SJSA1 (cell line): ENCODE results near the gene CCDC185. TPM values are rescaled to one million over a fixed set of nuclear protein-coding genes. Genes with fewer than 3 reads are reported as not detected.

Experiments used
- DNase-seq, 2 experiments: peaks; one replicate each; pipeline ENCODE4 v3.0.0-alpha.2; 2015 to 2020; ENCODE audit warnings: low spot score in 2 of 2, low read depth in 1 of 2
- H3K27ac ChIP-seq: fragments of 250-450 bp; sonication (Bioruptor Pico); 2 replicates; pipeline ENCODE4 v1.5.1; 2020; ENCODE audit warnings: mild to moderate bottlenecking, moderate library complexity
- H3K27me3 ChIP-seq: fragments of 250-450 bp; sonication (Bioruptor Pico); replicated peaks from 2 replicates; pipeline ENCODE4 v1.5.1; 2020; ENCODE audit warnings: mild to moderate bottlenecking, moderate library complexity
- H3K36me3 ChIP-seq: fragments of 250-450 bp; sonication (Bioruptor Pico); 2 replicates; pipeline ENCODE4 v1.5.1; 2020; ENCODE audit warnings: mild to moderate bottlenecking
- H3K4me1 ChIP-seq: fragments of 250-450 bp; sonication (Bioruptor Pico); replicated peaks from 2 replicates; pipeline ENCODE4 v1.6.1; 2021; ENCODE audit warnings: mild to moderate bottlenecking
- H3K4me3 ChIP-seq: fragments of 250-450 bp; sonication (Bioruptor Pico); 2 replicates; pipeline ENCODE4 v1.5.1; 2020; ENCODE audit warnings: mild to moderate bottlenecking
- H3K9me3 ChIP-seq: fragments of 250-450 bp; sonication (Bioruptor Pico); replicated peaks from 2 replicates; pipeline ENCODE4 v1.5.1; 2020; ENCODE audit warnings: mild to moderate bottlenecking
- total RNA-seq: library from RNA; depleted of rRNA; stranded (reverse); fragments of >200 nt; shearing (Covaris generic); gene quantifications from 2 replicates; pipeline ENCODE4 v1.2.3, GENCODE V29; 2014; rRNA removed

The CCDC185 gene
- total RNA-seq, 1 experiment from 2014 or later, result not detected

DNA sequence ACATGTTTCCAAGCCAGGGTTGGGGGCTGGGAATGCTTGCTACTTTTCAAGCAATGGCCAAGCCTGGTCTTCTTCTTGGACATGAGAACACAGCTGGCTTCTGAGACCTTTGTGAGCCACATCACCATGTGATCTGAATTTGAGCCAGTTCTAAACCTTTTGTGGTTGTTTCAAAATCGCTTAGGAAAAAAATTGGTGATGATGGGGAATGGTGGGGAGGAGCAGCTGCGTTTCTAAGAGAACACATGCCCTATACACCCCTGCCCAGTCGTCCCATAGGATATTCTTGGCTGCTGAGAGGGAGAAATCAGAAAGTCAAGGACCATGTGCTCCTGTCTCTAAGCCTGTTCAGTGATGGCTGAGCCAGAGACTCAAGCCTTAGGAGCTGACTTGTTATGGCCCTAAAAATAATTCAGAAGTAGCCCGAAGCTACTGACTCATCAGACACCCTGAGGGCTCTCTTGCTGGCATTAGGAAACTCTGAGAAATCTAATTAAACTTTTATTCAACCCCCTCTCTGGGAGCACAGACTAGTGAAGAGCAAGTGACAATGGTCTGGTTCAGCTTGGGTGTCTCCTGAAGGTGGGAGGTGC, 30.5 kb downstream of the CCDC185 start:
- Histone ChIP-seq H3K27ac (no peak overlapping the region), H3K4me1 (peaks cover 7% of the 10 kb centered on the region; the same call in 1 of the 2 replicates), H3K36me3 (no peaks in the 10 kb centered on the region), H3K4me3 (no peak overlapping the region), H3K27me3 (peaks cover 2% of the 10 kb centered on the region; the same call in 1 of the 2 replicates), H3K9me3 (peaks cover 2% of the 10 kb centered on the region; the same call in 1 of the 2 replicates)
- peak in 1 of 2 experiments; percentile 13 for DNase-seq

DNA sequence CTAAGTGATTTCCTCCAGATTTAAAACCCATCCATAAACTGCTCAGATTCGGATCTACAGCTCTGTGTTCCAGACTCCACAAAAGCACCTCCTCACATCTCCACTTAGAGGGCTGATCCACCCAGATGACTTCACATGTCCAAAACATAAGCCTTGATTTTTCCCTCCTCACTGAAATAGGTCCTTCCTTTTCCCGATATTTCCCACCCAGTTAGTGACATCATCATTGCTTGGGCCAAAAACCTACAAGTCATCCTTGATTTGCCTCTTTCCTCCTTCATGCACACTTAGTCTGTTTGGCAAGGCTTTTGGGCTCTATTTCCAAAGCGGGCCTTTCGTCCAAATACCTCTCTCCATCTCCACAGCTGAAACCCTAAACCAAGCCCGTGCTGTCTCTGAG, 32.3 kb downstream of the CCDC185 start:
- H3K9me3 ChIP-seq, result peaks cover 2% of the 10 kb centered on the region; the same call in 1 of the 2 replicates
- DNase-seq, result no peak
- peaks cover under 1% of the 10 kb centered on the region; the same call in 1 of the 2 replicates for H3K27me3 ChIP-seq
- no peak overlapping the region for H3K4me3 ChIP-seq
- H3K4me1 ChIP-seq, result peaks cover 7% of the 10 kb centered on the region; the same call in 1 of the 2 replicates
- H3K27ac ChIP-seq, result no peak overlapping the region
- no peaks in the 10 kb centered on the region for H3K36me3 ChIP-seq

DNA sequence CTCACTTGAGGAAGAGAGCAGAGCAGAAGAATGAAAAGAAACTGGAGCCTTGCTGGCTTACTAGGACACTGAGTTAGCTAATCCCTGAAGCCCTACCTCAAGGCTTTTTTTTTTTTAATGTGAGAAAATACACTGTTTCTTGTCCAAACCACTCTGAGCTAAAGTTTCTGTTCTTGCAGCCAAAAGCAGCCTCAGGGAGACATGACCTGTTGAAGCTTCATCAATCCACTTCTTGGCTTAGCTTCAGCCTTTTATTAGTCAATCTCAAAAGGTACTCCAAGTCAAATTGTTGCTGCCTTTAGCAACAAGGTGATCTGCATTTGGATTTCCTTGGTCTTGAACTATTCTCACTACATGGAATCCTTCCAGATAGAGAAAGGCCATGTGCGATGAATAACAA, 33.7 kb downstream of the CCDC185 start:
- Histone ChIP-seq H3K36me3 (no peaks in the 10 kb centered on the region), H3K27me3 (no peaks in the 10 kb centered on the region), H3K4me3 (no peak overlapping the region), H3K4me1 (peaks cover 7% of the 10 kb centered on the region; the same call in 1 of the 2 replicates), H3K9me3 (peaks cover 2% of the 10 kb centered on the region; the same call in 1 of the 2 replicates), H3K27ac (no peak overlapping the region)
- no peak for DNase-seq

DNA sequence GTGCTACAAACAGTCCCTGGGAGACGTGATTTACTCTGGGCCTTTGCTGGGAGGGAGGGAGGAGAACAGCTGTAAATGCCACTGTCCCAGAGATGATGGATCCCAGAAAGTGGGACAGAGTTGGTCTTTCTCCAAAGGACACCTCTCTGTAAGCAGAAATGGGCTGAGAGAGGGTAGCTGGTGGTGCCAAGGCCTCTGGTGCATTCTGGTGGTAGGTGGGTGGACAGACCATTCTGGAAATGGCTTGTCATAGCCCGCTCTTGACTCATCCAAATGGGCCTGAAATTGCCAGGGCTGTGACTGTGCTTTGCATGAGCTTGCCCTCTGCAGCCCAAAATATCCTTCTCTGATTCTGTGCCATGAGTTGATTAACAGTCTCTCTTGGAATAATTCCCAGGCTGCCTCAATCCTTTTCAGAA, 36.1 kb downstream of the CCDC185 start:
- Histone ChIP-seq H3K27me3 (no peaks in the 10 kb centered on the region), H3K4me3 (no peak overlapping the region), H3K36me3 (no peaks in the 10 kb centered on the region), H3K4me1 (no peaks in the 10 kb centered on the region), H3K9me3 (peaks cover 2% of the 10 kb centered on the region; the same call in 1 of the 2 replicates), H3K27ac (no peak overlapping the region)
- no peak for DNase-seq

DNA sequence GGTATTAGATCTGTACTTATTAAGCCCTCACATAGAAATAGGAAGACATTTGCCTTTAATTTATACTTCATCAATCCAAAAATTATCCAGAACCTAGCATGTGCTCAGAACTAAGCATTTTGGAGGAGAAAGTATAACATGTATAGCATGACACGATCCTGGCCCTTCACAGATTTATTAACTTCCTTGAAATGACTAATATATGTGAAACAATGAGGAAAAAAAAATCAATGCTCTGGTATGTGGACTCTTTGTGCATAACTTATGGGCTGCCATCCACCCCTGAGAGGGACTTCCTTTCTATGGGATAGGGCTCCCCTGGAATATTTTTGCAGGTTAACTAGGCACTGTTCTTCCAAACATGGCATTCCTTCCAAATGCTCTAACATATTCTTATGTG, 36.6 kb downstream of the CCDC185 start:
- H3K4me1 ChIP-seq, result no peaks in the 10 kb centered on the region
- no peak overlapping the region for H3K4me3 ChIP-seq
- H3K9me3 ChIP-seq, result peaks cover 2% of the 10 kb centered on the region; the same call in 1 of the 2 replicates
- DNase-seq, result no peak
- no peak overlapping the region for H3K27ac ChIP-seq
- H3K36me3 ChIP-seq, result no peaks in the 10 kb centered on the region
- no peaks in the 10 kb centered on the region for H3K27me3 ChIP-seq

DNA sequence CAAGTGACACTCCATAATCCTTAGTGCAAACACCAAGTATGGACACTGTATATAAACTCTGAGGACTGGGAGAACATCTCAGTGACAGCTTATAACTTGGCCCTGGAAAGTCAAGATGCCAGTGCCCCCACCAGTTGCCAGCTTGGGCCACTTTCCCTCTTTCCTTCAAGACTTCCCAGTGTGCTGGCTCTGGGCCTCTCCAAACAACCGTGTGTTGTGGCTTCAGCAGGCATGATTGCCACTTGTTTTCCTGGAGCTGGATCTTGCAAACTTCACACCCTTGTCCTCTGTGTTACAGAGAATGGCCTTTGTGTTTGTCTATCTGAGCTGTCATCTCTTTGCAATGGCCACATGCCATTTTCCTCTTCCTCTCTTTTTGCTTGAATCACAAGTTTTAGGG, 37.0 kb downstream of the CCDC185 start:
- no peak for DNase-seq
- Histone ChIP-seq H3K27ac (no peak overlapping the region), H3K27me3 (no peaks in the 10 kb centered on the region), H3K4me1 (no peaks in the 10 kb centered on the region), H3K36me3 (no peaks in the 10 kb centered on the region), H3K9me3 (peaks cover 2% of the 10 kb centered on the region; the same call in 1 of the 2 replicates), H3K4me3 (no peak overlapping the region)

DNA sequence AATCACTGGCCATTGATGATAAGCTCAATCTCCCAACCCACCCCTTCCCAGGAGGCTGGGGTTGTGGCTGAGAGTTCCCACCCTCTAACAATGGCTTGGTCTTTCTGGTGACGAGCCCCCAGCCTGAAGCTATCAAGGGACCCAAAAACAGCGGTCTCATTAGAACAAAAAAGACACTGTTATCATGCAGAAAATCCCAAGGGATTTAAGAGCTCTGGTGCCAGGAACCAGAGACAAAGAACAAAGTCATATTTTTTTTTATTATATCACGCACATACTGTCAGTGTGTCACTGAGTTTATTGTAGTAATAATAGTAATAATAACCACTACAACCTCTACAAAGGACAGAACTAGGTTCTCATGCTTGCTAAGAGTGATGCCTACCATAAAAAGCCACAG, 43.9 kb downstream of the CCDC185 start:
- no peaks in the 10 kb centered on the region for H3K9me3 ChIP-seq
- H3K27ac ChIP-seq, result no peak overlapping the region
- no peaks in the 10 kb centered on the region for H3K36me3 ChIP-seq
- no peak overlapping the region for H3K4me3 ChIP-seq
- H3K27me3 ChIP-seq, result no peaks in the 10 kb centered on the region
- no peaks in the 10 kb centered on the region for H3K4me1 ChIP-seq
- DNase-seq, result no peak

DNA sequence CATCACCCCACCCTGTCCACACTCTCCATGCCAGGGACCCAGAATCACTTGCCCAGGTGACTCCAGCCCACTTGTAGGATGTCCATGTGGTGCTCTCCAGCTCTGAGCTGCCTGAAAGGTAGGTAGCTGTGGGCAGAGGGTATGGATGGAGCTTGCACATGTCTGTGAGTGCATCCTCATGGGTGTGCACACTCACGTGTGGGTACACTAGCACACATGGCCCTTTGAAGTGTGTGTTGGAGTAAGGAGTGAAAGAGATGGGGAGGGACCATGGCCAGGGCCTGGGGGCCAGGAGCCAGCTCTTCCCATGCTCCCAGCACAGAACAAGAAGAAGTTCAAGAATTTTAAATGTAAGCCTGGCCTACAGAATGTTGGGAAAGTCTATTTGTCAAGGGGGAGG, 50.2 kb downstream of the CCDC185 start:
- no peaks in the 10 kb centered on the region for H3K27me3 ChIP-seq
- H3K4me1 ChIP-seq, result no peaks in the 10 kb centered on the region
- no peak overlapping the region for H3K4me3 ChIP-seq
- H3K36me3 ChIP-seq, result no peaks in the 10 kb centered on the region
- H3K27ac ChIP-seq, result no peak overlapping the region
- no peaks in the 10 kb centered on the region; the same call in 1 of the 2 replicates for H3K9me3 ChIP-seq
- DNase-seq, result no peak

DNA sequence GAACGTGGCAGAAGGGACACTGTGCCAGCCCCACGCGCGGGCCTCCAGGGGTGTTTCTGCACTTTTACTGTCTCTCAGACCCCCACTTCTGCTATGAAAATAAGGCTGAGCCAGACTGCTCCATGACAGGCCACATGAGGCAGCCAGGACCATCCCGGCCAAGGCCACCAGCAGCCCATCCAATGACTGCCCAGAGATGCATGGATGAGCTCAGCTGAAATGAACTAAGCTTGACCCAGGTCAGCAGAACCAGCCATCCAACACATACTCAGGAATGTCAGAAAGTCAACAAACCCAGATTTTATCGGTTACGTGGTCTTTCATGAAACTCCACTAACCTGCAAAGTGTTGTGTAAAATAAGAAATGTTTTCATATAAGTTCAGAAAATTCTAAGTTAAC, 51.2 kb downstream of the CCDC185 start:
- H3K4me3 ChIP-seq, result no peak overlapping the region
- no peaks in the 10 kb centered on the region for H3K4me1 ChIP-seq
- no peaks in the 10 kb centered on the region for H3K36me3 ChIP-seq
- no peaks in the 10 kb centered on the region; the same call in 1 of the 2 replicates for H3K9me3 ChIP-seq
- no peak overlapping the region for H3K27ac ChIP-seq
- no peaks in the 10 kb centered on the region for H3K27me3 ChIP-seq
- DNase-seq, result no peak

Other genes with a start within 250 kb of the CCDC185 start
- 0.03 and 0.74 TPM in 2 replicates for gene SUSD4, start 29.2 kb upstream of the CCDC185 start, total RNA-seq